Esophagus muscularis mucosa (tissue), 3 donors: Measurements from ENCODE around the gene DENND1B.

Experiments used
- CTCF ChIP-seq, 3 experiments: fragments of 200-600 bp in 2 of 3; fragments of 450-650 bp in 1 of 3; sonication (generic) in 2 of 3; IDR thresholded peaks; one replicate each; pipeline ENCODE4 v1.5.1; 2017 to 2019; ENCODE audit warnings: antibody characterized with exemption in 3 of 3, mild to moderate bottlenecking in 2 of 3, moderate library complexity in 1 of 3
- EP300 ChIP-seq: sonication (generic); formaldehyde crosslinking; IDR thresholded peaks from one replicate; pipeline ENCODE4 v1.6.1; 2017; ENCODE audit warnings: antibody characterized with exemption

GRCh38 chr1:197677752-197678295 is 97.5 kb downstream of the DENND1B start:
- TF ChIP-seq CTCF (IDR thresholded peaks at IDR 0.05) (no peak), EP300 (no peak)
